ENCODE results near the gene CD81. TPM values are rescaled to one million over a fixed set of nuclear protein-coding genes. Genes with fewer than 3 reads are reported as not detected.

Gene CD81
- total RNA-seq, 4 donors from 2014 or later, result 499 to 1,242 (median 673) TPM

DNA sequence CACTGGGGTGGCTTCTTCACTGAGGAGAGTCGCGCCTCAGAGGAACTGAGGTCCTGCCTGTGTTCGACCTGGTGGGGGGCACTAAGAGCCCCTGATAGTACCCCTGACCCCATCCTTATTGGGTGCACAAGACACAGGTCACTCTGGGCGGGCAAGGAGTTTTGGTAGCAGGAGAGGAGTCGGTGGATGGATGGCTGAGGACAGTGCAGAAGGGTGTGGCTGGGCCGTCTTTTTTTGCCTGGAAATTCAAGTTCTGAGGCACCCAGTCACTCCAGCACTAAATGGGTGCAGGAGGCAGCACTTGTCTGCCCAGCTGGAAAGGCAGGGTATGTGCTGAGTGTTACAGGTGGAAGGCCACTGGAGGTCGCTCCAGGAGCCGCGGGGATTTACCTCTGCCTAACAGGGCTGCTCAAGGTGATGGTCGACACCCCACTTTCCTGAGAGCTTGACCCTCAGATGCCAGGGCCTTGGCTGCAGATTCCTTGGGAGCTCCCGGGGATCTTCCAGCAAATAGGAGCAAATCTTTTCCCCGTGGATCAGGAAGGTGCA, 24.4 kb downstream of the CD81 start:
- TF ChIP-seq, protein P1, sequence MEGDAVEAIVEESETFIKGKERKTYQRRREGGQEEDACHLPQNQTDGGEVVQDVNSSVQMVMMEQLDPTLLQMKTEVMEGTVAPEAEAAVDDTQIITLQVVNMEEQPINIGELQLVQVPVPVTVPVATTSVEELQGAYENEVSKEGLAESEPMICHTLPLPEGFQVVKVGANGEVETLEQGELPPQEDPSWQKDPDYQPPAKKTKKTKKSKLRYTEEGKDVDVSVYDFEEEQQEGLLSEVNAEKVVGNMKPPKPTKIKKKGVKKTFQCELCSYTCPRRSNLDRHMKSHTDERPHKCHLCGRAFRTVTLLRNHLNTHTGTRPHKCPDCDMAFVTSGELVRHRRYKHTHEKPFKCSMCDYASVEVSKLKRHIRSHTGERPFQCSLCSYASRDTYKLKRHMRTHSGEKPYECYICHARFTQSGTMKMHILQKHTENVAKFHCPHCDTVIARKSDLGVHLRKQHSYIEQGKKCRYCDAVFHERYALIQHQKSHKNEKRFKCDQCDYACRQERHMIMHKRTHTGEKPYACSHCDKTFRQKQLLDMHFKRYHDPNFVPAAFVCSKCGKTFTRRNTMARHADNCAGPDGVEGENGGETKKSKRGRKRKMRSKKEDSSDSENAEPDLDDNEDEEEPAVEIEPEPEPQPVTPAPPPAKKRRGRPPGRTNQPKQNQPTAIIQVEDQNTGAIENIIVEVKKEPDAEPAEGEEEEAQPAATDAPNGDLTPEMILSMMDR (IDR thresholded peaks at IDR 0.05; ENCODE audit: low read depth), result no peak

DNA sequence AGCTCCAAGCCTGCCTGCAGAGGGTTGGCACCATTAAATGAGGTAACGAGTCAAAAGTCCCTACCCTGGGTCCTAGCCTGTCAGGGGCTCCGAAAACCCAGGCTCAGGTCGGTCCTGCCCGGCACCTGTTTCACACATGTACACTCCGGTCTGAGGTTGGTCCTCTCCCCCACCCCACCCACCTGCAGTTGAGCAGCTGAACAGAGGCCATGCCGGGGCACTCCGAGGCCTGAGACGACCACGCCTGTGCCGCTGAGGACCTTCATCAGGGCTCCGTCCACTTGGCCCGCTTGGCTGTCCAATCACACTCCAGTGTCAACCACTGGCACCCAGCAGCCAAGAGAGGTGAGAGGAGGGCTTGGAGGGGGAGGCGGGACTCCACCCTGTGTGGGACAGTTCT, 25.0 kb downstream of the CD81 start:
- TF ChIP-seq, protein P1 (IDR thresholded peaks at IDR 0.05; ENCODE audit: low read depth), result no peak

DNA sequence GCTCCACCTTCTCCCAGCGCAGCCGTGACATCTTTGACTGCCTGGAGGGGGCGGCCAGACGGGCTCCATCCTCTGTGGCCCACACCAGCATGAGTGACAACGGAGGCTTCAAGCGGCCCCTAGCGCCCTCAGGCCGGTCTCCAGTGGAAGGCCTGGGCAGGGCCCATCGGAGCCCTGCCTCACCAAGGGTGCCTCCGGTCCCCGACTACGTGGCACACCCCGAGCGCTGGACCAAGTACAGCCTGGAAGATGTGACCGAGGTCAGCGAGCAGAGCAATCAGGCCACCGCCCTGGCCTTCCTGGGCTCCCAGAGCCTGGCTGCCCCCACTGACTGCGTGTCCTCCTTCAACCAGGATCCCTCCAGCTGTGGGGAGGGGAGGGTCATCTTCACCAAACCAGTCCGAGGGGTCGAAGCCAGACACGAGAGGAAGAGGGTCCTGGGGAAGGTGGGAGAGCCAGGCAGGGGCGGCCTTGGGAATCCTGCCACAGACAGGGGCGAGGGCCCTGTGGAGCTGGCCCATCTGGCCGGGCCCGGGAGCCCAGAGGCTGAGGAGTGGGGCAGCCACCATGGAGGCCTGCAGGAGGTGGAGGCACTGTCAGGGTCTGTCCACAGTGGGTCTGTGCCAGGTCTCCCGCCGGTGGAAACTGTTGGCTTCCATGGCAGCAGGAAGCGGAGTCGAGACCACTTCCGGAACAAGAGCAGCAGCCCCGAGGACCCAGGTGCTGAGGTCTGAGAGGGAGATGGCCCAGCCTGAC, 26.0 kb downstream of the CD81 start:
- TF ChIP-seq, protein P1 (IDR thresholded peaks at IDR 0.05; ENCODE audit: low read depth), result no peak

DNA sequence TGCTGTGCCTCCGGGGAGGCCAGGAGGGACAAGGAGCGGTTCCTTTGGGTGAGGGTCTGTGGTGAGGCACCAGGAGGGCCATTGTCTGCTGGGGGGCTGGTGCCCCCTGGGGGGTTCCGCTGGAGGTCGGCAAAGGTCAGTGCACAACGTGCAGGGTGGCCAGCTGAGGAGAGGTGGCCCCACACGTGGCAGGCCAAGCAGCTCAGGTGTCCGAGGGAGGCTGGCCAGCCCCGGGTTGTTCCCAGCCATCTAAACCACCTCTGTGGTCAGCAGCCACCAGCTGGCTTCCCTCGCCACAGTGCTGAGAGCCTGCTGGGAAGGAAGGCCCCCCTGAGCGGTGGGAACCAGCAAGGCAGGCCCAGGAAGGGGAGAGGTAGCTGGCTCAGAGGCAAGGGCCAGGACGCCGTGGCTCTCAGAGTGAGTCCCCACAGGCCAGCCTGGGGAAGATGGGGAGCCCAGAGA, 27.7 kb downstream of the CD81 start:
- TF ChIP-seq, protein P1 (IDR thresholded peaks at IDR 0.05; ENCODE audit: low read depth), result no peak

DNA sequence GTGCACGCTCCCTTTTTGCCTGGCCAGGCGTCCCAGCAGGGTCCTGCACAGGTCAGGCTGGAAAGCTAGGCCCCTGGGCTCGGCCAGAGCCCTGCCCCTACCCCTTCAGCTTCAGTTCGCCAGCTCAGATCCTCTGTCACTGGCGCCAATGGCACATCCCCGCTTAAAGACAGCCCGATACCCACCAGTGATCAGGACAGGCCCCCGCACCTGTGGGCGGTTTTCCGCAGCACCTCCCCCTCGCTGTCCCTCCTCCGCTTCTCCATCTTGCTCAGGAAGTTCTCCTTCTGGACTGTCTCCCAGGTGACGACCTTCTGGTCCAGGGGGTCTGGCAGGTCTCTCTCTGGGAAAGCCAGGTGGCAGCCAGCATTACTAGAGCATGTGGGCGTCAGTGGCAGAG, 29.3 kb downstream of the CD81 start:
- TF ChIP-seq, protein P1 (IDR thresholded peaks at IDR 0.05; ENCODE audit: low read depth), result no peak

DNA sequence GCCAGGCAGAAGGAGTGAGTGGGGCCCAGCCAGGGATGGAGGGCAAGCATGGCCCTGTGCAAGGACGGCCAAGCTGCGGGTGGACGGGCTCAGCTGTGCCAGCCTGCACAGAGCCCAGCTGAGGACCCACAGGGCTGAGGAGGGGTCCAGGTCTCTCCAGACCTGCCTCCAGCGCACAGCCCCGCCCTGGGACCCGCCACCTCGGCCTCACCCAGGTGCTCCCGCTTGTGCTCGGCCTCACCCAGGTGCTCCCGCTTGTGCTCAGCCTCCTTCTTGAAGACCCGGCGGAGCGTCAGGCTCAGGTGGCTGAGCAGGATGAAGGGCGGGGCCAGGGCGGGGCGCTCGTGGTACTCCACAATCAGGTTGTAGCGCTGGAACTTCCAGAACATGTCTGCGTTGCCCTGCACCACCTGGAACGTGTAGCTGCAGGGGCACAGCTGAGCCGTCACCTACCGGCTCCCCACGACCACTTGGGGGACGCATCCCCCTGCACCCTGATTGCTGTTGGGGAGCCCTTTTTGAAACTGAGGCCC, 29.8 kb downstream of the CD81 start:
- TF ChIP-seq, protein P1 (IDR thresholded peaks at IDR 0.05; ENCODE audit: low read depth), result no peak

DNA sequence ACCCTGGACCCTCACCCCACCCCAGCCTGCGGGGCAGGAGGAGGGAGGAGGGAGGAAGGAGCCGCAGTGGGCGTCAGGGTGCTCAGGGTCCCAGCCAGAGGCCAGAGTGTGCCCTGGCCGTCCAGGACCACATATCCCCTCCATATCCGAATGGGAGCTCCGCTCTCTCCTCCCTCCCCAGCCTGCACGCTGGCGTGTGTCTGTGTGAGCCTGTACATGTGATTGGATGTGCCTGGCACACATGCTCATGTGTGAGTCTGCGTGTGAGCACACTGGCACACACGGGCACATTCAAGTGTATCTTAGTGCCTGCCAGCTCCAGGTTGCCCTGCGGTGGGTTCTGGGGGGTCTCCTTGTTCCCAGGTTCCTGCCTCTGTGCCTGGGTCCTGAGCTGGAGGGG, 31.6 kb downstream of the CD81 start:
- TF ChIP-seq, protein P1 (IDR thresholded peaks at IDR 0.05; ENCODE audit: low read depth), result no peak
